ENCODE measurements around the gene SKIC2.
"Not testable (repeated sequence)": the region's sequence is repeated elsewhere in the genome, so short reads cannot be mapped to it uniquely, and the experiment has no call there.

Gene SKIC2

GRCh38 chr6:32003301-32003700, 44.3 kb downstream of the SKIC2 start:
- DNase-seq (ENCODE audit: low read depth in 2 of 2), result not testable (repeated sequence)

- not testable (repeated sequence) for DNase-seq (ENCODE audit: low read depth in 2 of 2)
Measured at GRCh38 chr6:32004393-32004792, 45.4 kb downstream of the SKIC2 start.

- not testable (repeated sequence) for DNase-seq (ENCODE audit: low read depth in 2 of 2)
Measured at GRCh38 chr6:32004864-32005537, 46.0 kb downstream of the SKIC2 start.

GRCh38 chr6:32005538-32005880, 46.5 kb downstream of the SKIC2 start:
- not testable (repeated sequence) for DNase-seq (ENCODE audit: low read depth in 2 of 2)

GRCh38 chr6:32005991-32006529, 47.1 kb downstream of the SKIC2 start:
- DNase-seq (ENCODE audit: low read depth in 2 of 2), result not testable (repeated sequence)

GRCh38 chr6:32007086-32007485, 48.1 kb downstream of the SKIC2 start:
- not testable (repeated sequence) for DNase-seq (ENCODE audit: low read depth in 2 of 2)

- not testable (repeated sequence) for DNase-seq (ENCODE audit: low read depth in 2 of 2)
Measured at GRCh38 chr6:32008037-32008436, 49.1 kb downstream of the SKIC2 start.

- not testable (repeated sequence) for DNase-seq (ENCODE audit: low read depth in 2 of 2)
Measured at GRCh38 chr6:32008616-32009015, 49.6 kb downstream of the SKIC2 start.

GRCh38 chr6:32009537-32009936, 50.6 kb downstream of the SKIC2 start:
- DNase-seq (ENCODE audit: low read depth in 2 of 2), result not testable (repeated sequence)

GRCh38 chr6:32010856-32011530, 52.0 kb downstream of the SKIC2 start:
- DNase-seq (ENCODE audit: low read depth in 2 of 2), result not testable (repeated sequence)

GRCh38 chr6:32012941-32013617, 54.1 kb downstream of the SKIC2 start:
- not testable (repeated sequence) for DNase-seq (ENCODE audit: low read depth in 2 of 2)

- not testable (repeated sequence) for DNase-seq (ENCODE audit: low read depth in 2 of 2)
Measured at GRCh38 chr6:32013738-32014137, 54.8 kb downstream of the SKIC2 start.

GRCh38 chr6:32014547-32014946, 55.6 kb downstream of the SKIC2 start, which contains the start of gene C4B:
Gene C4B, plus strand, starts transcription at chr6:32014795. Its CDS starts 51 bp downstream, at chr6:32014846.
- not testable (repeated sequence) for DNase-seq (ENCODE audit: low read depth in 2 of 2)
